DOHH2 (cell line): ENCODE measurements around the gene SYAP1.

Experiments
- EZH2phosphoT487 ChIP-seq: fragments of 200-600 bp; sonication (generic); IDR thresholded peaks from 2 replicates; pipeline ENCODE4 v1.6.1; 2017; ENCODE audit warnings: borderline replicate concordance, mild to moderate bottlenecking, antibody characterized with exemption, low read length, moderate library complexity, mixed read lengths
- TF ChIP-seq, protein P1 (sequence below): fragments of 200-600 bp; sonication (generic); IDR thresholded peaks from one replicate; pipeline ENCODE4 v1.5.1; 2014; ENCODE audit warnings: antibody characterized with exemption, mild to moderate bottlenecking, low read depth, low read length; ENCODE audit not compliant: poor library complexity, severe bottlenecking

DNA sequence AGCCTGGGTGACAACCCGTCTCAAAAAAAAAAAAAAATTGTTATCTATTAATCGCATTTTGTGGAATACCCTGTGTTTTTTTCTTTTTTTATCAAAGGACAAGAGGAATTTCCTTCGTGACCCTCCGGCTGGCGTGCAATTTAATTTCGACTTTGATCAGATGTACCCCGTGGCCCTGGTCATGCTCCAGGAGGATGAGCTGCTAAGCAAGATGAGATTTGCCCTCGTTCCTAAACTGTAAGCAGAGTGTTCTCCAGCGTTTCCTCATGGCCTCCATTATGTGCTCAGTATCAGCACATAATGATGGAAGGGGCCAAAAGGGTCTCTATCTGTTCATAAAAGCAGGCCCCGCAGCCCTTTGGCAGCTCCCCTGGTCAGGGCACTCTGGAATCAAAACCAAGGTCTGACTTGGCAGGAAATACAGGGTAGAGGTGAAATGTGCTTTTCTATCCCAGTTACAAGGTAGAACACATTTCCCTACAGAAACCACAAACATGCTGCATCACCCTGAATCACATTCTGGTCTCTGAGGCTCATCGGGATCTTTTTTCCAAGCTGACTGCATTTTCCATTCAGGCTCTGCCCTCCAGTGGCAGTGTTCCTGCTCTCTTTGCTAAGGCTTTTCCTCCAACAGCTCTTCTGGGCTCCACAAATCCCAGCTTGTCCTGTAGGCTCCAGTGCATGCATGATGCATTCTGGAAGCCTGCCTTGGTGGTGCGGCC, 24.4 kb downstream of the SYAP1 start:
- TF ChIP-seq, protein P1, sequence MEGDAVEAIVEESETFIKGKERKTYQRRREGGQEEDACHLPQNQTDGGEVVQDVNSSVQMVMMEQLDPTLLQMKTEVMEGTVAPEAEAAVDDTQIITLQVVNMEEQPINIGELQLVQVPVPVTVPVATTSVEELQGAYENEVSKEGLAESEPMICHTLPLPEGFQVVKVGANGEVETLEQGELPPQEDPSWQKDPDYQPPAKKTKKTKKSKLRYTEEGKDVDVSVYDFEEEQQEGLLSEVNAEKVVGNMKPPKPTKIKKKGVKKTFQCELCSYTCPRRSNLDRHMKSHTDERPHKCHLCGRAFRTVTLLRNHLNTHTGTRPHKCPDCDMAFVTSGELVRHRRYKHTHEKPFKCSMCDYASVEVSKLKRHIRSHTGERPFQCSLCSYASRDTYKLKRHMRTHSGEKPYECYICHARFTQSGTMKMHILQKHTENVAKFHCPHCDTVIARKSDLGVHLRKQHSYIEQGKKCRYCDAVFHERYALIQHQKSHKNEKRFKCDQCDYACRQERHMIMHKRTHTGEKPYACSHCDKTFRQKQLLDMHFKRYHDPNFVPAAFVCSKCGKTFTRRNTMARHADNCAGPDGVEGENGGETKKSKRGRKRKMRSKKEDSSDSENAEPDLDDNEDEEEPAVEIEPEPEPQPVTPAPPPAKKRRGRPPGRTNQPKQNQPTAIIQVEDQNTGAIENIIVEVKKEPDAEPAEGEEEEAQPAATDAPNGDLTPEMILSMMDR: no peak
- no peak for TF ChIP-seq EZH2phosphoT487
